ENCODE results near the gene GPR158.

- TF ChIP-seq CTCF (IDR thresholded peaks at IDR 0.05) = no peak
- TF ChIP-seq POLR2A (IDR thresholded peaks at IDR 0.05) = no peak
- TF ChIP-seq POLR2AphosphoS5 (IDR thresholded peaks at IDR 0.05) = no peak
These were observed 111.0 kb downstream of the GPR158 start for GRCh38 chr10:25285809-25286208.
